ENCODE results near the gene ADGRL1. TPM values are rescaled to one million over a fixed set of nuclear protein-coding genes. Genes with fewer than 3 reads are reported as not detected.
A peak's percentile ranks its signal among the peaks of the same experiment; 100 is the strongest.
"Not testable (repeated sequence)": the region's sequence is repeated elsewhere in the genome, so short reads cannot be mapped to it uniquely, and the experiment has no call there.

The ADGRL1 gene
- total RNA-seq, 1 donor from 2014 or later: 12.4 TPM

- not testable (repeated sequence) for H3K9me3 Mint-ChIP-seq; H3K27ac Mint-ChIP-seq; H3K36me3 Mint-ChIP-seq (ENCODE audit: low read depth); H3K4me3 Mint-ChIP-seq; DNase-seq (ENCODE audit: low spot score); H3K27me3 Mint-ChIP-seq (ENCODE audit: insufficient read depth)
- peaks cover 25% of the 10 kb centered on the region for H3K4me1 Mint-ChIP-seq (ENCODE audit: low read depth)
- intact Hi-C loops (cut with micrococcal nuclease): loop anchor here (2.0 to 10.0 kb wide), 5 partner anchors 60 to 312 kb away; partner anchors contain the start of gene ASF1B
Measured at GRCh38 chr19:14197288-14197687, 8.7 kb downstream of the ADGRL1 start.

GRCh38 chr19:14196105-14196504, 9.9 kb downstream of the ADGRL1 start:
- peak overlapping the region; percentile 1 for H3K4me3 Mint-ChIP-seq
- not testable (repeated sequence) for H3K36me3 Mint-ChIP-seq (ENCODE audit: low read depth); H3K9me3 Mint-ChIP-seq; H3K27me3 Mint-ChIP-seq (ENCODE audit: insufficient read depth)
- peaks cover 25% of the 10 kb centered on the region for H3K4me1 Mint-ChIP-seq (ENCODE audit: low read depth)
- DNase-seq (ENCODE audit: low spot score): peak; percentile 61
- H3K27ac Mint-ChIP-seq: peak overlapping the region; percentile 36
- intact Hi-C loops (cut with micrococcal nuclease): loop anchor here (1.0 to 10.0 kb wide), 6 partner anchors 59 to 311 kb away; partner anchors contain the start of gene ASF1B

- H3K9me3 Mint-ChIP-seq; H3K4me3 Mint-ChIP-seq; H3K27ac Mint-ChIP-seq; DNase-seq (ENCODE audit: low spot score); H3K27me3 Mint-ChIP-seq (ENCODE audit: insufficient read depth); H3K36me3 Mint-ChIP-seq (ENCODE audit: low read depth): not testable (repeated sequence)
- H3K4me1 Mint-ChIP-seq (ENCODE audit: low read depth): peaks cover 22% of the 10 kb centered on the region
- intact Hi-C loops (cut with micrococcal nuclease): loop anchor here (5.0 to 10.0 kb wide), 3 partner anchors 90 to 310 kb away; no protein-coding TSS in a partner anchor
Measured at GRCh38 chr19:14195216-14195615, 10.8 kb downstream of the ADGRL1 start.

- intact Hi-C loops (cut with micrococcal nuclease): no loop called here
- no peaks in the 10 kb centered on the region for H3K36me3 Mint-ChIP-seq (ENCODE audit: low read depth)
- no peaks in the 10 kb centered on the region for H3K27me3 Mint-ChIP-seq (ENCODE audit: insufficient read depth)
Measured at GRCh38 chr19:14189415-14189814, 16.6 kb downstream of the ADGRL1 start.

GRCh38 chr19:14188086-14188485, 17.9 kb downstream of the ADGRL1 start:
- H3K9me3 Mint-ChIP-seq; H3K27me3 Mint-ChIP-seq (ENCODE audit: insufficient read depth); H3K4me3 Mint-ChIP-seq; H3K4me1 Mint-ChIP-seq (ENCODE audit: low read depth); H3K27ac Mint-ChIP-seq; DNase-seq (ENCODE audit: low spot score); intact Hi-C loops (cut with micrococcal nuclease); H3K36me3 Mint-ChIP-seq (ENCODE audit: low read depth): not testable (repeated sequence)

More at GRCh38 chr19:14189415-14189814, 16.6 kb downstream of the ADGRL1 start:
- no peaks in the 10 kb centered on the region for H3K9me3 Mint-ChIP-seq
- H3K4me1 Mint-ChIP-seq (ENCODE audit: low read depth): no peaks in the 10 kb centered on the region
- no peak for DNase-seq (ENCODE audit: low spot score)
- no peak overlapping the region for H3K27ac Mint-ChIP-seq
- H3K4me3 Mint-ChIP-seq: no peak overlapping the region

GRCh38 chr19:14187561-14187960, 18.4 kb downstream of the ADGRL1 start:
- no peak for DNase-seq (ENCODE audit: low spot score)
- no peaks in the 10 kb centered on the region for H3K27me3 Mint-ChIP-seq (ENCODE audit: insufficient read depth)
- H3K36me3 Mint-ChIP-seq (ENCODE audit: low read depth): no peaks in the 10 kb centered on the region
- no peaks in the 10 kb centered on the region for H3K9me3 Mint-ChIP-seq
- intact Hi-C loops (cut with micrococcal nuclease): no loop called here
- no peak overlapping the region for H3K4me3 Mint-ChIP-seq
- no peak overlapping the region for H3K27ac Mint-ChIP-seq
- no peaks in the 10 kb centered on the region for H3K4me1 Mint-ChIP-seq (ENCODE audit: low read depth)

- H3K9me3 Mint-ChIP-seq; H3K27me3 Mint-ChIP-seq (ENCODE audit: insufficient read depth); H3K4me1 Mint-ChIP-seq (ENCODE audit: low read depth); DNase-seq (ENCODE audit: low spot score); H3K27ac Mint-ChIP-seq; intact Hi-C loops (cut with micrococcal nuclease); H3K4me3 Mint-ChIP-seq; H3K36me3 Mint-ChIP-seq (ENCODE audit: low read depth): not testable (repeated sequence)
Measured at GRCh38 chr19:14186684-14187083, 19.3 kb downstream of the ADGRL1 start.

GRCh38 chr19:14185691-14186090, 20.3 kb downstream of the ADGRL1 start:
- DNase-seq (ENCODE audit: low spot score); H3K36me3 Mint-ChIP-seq (ENCODE audit: low read depth); H3K4me3 Mint-ChIP-seq; H3K27ac Mint-ChIP-seq; H3K9me3 Mint-ChIP-seq; intact Hi-C loops (cut with micrococcal nuclease); H3K4me1 Mint-ChIP-seq (ENCODE audit: low read depth); H3K27me3 Mint-ChIP-seq (ENCODE audit: insufficient read depth): not testable (repeated sequence)

- Mint-ChIP-seq H3K27me3 (ENCODE audit: insufficient read depth) (no peaks in the 10 kb centered on the region), H3K9me3 (no peaks in the 10 kb centered on the region), H3K4me1 (ENCODE audit: low read depth) (no peaks in the 10 kb centered on the region), H3K36me3 (ENCODE audit: low read depth) (no peaks in the 10 kb centered on the region), H3K4me3 (no peak overlapping the region), H3K27ac (no peak overlapping the region)
- no peak for DNase-seq (ENCODE audit: low spot score)
- intact Hi-C loops (cut with micrococcal nuclease): no loop called here
Measured at GRCh38 chr19:14185158-14185557, 20.8 kb downstream of the ADGRL1 start.

GRCh38 chr19:14183741-14184350, 22.1 kb downstream of the ADGRL1 start:
- H3K27me3 Mint-ChIP-seq (ENCODE audit: insufficient read depth): no peaks in the 10 kb centered on the region
- H3K36me3 Mint-ChIP-seq (ENCODE audit: low read depth): no peaks in the 10 kb centered on the region
- no peak overlapping the region for H3K27ac Mint-ChIP-seq
- DNase-seq (ENCODE audit: low spot score): no peak
- H3K9me3 Mint-ChIP-seq: no peaks in the 10 kb centered on the region
- H3K4me3 Mint-ChIP-seq: no peak overlapping the region
- H3K4me1 Mint-ChIP-seq (ENCODE audit: low read depth): no peaks in the 10 kb centered on the region
- intact Hi-C loops (cut with micrococcal nuclease): no loop called here

GRCh38 chr19:14182476-14182875, 23.5 kb downstream of the ADGRL1 start:
- H3K9me3 Mint-ChIP-seq: no peaks in the 10 kb centered on the region

GRCh38 chr19:14181906-14182305, 24.1 kb downstream of the ADGRL1 start:
- H3K27me3 Mint-ChIP-seq (ENCODE audit: insufficient read depth): no peaks in the 10 kb centered on the region
- intact Hi-C loops (cut with micrococcal nuclease): no loop called here
- no peaks in the 10 kb centered on the region for H3K9me3 Mint-ChIP-seq
- no peaks in the 10 kb centered on the region for H3K36me3 Mint-ChIP-seq (ENCODE audit: low read depth)
- H3K4me3 Mint-ChIP-seq: no peak overlapping the region
- H3K4me1 Mint-ChIP-seq (ENCODE audit: low read depth): no peaks in the 10 kb centered on the region
- DNase-seq (ENCODE audit: low spot score): no peak
- H3K27ac Mint-ChIP-seq: no peak overlapping the region

More at GRCh38 chr19:14182476-14182875, 23.5 kb downstream of the ADGRL1 start:
- Mint-ChIP-seq H3K27me3 (ENCODE audit: insufficient read depth) (no peaks in the 10 kb centered on the region), H3K36me3 (ENCODE audit: low read depth) (no peaks in the 10 kb centered on the region), H3K4me1 (ENCODE audit: low read depth) (no peaks in the 10 kb centered on the region), H3K27ac (no peak overlapping the region), H3K4me3 (no peak overlapping the region)
- no peak for DNase-seq (ENCODE audit: low spot score)
- intact Hi-C loops (cut with micrococcal nuclease): no loop called here

- H3K27ac Mint-ChIP-seq; intact Hi-C loops (cut with micrococcal nuclease); H3K9me3 Mint-ChIP-seq; H3K27me3 Mint-ChIP-seq (ENCODE audit: insufficient read depth); H3K36me3 Mint-ChIP-seq (ENCODE audit: low read depth); DNase-seq (ENCODE audit: low spot score); H3K4me1 Mint-ChIP-seq (ENCODE audit: low read depth); H3K4me3 Mint-ChIP-seq: not testable (repeated sequence)
Measured at GRCh38 chr19:14181199-14181598, 24.8 kb downstream of the ADGRL1 start.

Data from activated T-helper 1 cell treated with anti-CD3 and anti-CD28 coated beads, Interleukin-12 subunit alpha, Interleukin-12 subunit beta, Interleukin-2, Interleukin-4 antibody, amounts not matched to agents 30 ng/mL and 10 ng/mL and 1 ng/mL, durations not matched to agents 14 hours and 24 hours and 36 hours (primary cell).